Prostate gland (tissue), 2 donors: ENCODE measurements around the gene TMEM154. TPM values are rescaled to one million over a fixed set of nuclear protein-coding genes. Genes with fewer than 3 reads are reported as not detected.

Experiments used
- DNase-seq: peaks from one replicate; pipeline ENCODE4 v3.0.0-alpha.2; 2019; ENCODE audit warnings: low spot score
- H3K27ac ChIP-seq, 2 donors: fragments of 200-600 bp; sonication (generic); 2 replicates each; pipeline ENCODE4 v1.5.1; 2017 to 2019
- H3K27me3 ChIP-seq: fragments of 200-600 bp; sonication (generic); replicated peaks from 2 replicates; pipeline ENCODE4 v1.5.1; 2019; ENCODE audit not compliant: insufficient read depth
- H3K36me3 ChIP-seq, 2 donors: fragments of 200-600 bp; sonication (generic); 1 replicate in 1 of 2; 2 replicates in 1 of 2; pipeline versions ENCODE4 v1.5.1 to v1.8.1; 2017 to 2019
- H3K4me1 ChIP-seq: fragments of 200-600 bp; sonication (generic); replicated peaks from 2 replicates; pipeline ENCODE4 v1.5.1; 2019
- H3K4me3 ChIP-seq, 2 donors: fragments of 200-600 bp; sonication (generic); 2 replicates each; pipeline ENCODE4 v1.5.1; 2017 to 2019
- H3K9me3 ChIP-seq: fragments of 200-600 bp; sonication (generic); 2 replicates; pipeline ENCODE4 v1.5.1; 2017
- POLR2A ChIP-seq: fragments of 450-650 bp; IDR thresholded peaks from one replicate; pipeline ENCODE4 v1.6.1; 2016; ENCODE audit warnings: antibody characterized with exemption, mild to moderate bottlenecking
- POLR2AphosphoS5 ChIP-seq: sonication (generic); formaldehyde crosslinking; IDR thresholded peaks from one replicate; pipeline ENCODE4 v1.6.1; 2017; ENCODE audit warnings: antibody characterized with exemption
- WGBS: methylation state at CpG from one replicate; pipeline ENCODE4 v1.1.5; 2018; 5-methylcytosine and 5-hydroxymethylcytosine counted together
- intact Hi-C: fragments of 100-400 bp; cut with DNase I; formaldehyde crosslinking; loops from one replicate; pipeline ENCODE4 v1.14.2; 2022
- total RNA-seq, 2 donors: library from RNA; depleted of rRNA; stranded (reverse); fragments of >200 nt; gene quantifications; one replicate each; pipeline ENCODE4 v1.1.0, GENCODE V29; 2016
- TF ChIP-seq, protein P1 (sequence below), 4 experiments: fragments of 200-600 bp in 2 of 4; fragments of 450-650 bp in 2 of 4; sonication (generic) in 2 of 4; IDR thresholded peaks; 1 replicate in 3 of 4; 2 replicates in 1 of 4; pipeline ENCODE4 v1.5.1; 2016 to 2019; ENCODE audit warnings: antibody characterized with exemption in 4 of 4, mild to moderate bottlenecking in 2 of 4, moderate library complexity in 2 of 4

TMEM154 gene
- total RNA-seq, 2 donors from 2014 or later = 2.6 to 2.7 TPM

- intact Hi-C loops = no loop called here
- TF ChIP-seq POLR2AphosphoS5 (no peak), POLR2A (no peak)
- TF ChIP-seq, protein P1, sequence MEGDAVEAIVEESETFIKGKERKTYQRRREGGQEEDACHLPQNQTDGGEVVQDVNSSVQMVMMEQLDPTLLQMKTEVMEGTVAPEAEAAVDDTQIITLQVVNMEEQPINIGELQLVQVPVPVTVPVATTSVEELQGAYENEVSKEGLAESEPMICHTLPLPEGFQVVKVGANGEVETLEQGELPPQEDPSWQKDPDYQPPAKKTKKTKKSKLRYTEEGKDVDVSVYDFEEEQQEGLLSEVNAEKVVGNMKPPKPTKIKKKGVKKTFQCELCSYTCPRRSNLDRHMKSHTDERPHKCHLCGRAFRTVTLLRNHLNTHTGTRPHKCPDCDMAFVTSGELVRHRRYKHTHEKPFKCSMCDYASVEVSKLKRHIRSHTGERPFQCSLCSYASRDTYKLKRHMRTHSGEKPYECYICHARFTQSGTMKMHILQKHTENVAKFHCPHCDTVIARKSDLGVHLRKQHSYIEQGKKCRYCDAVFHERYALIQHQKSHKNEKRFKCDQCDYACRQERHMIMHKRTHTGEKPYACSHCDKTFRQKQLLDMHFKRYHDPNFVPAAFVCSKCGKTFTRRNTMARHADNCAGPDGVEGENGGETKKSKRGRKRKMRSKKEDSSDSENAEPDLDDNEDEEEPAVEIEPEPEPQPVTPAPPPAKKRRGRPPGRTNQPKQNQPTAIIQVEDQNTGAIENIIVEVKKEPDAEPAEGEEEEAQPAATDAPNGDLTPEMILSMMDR (IDR thresholded peaks at IDR 0.05) = no peak
- no peaks in the 10 kb centered on the region for H3K36me3 ChIP-seq
- H3K27me3 ChIP-seq = no peaks in the 10 kb centered on the region
- 39% methylated on average over 1 of the region's 1 CpG for WGBS
- no peaks in the 10 kb centered on the region for H3K4me1 ChIP-seq
- H3K9me3 ChIP-seq = no peaks in the 10 kb centered on the region
- H3K4me3 ChIP-seq = no peak overlapping the region
- DNase-seq = no peak
- H3K27ac ChIP-seq = no peak overlapping the region
Measured at GRCh38 chr4:152705903-152706302, 26.1 kb upstream of the TMEM154 start.

- DNase-seq = no peak
- Histone ChIP-seq H3K9me3 (no peaks in the 10 kb centered on the region), H3K36me3 (no peaks in the 10 kb centered on the region)
Measured at GRCh38 chr4:152704788-152705187, 25.0 kb upstream of the TMEM154 start.

DNA sequence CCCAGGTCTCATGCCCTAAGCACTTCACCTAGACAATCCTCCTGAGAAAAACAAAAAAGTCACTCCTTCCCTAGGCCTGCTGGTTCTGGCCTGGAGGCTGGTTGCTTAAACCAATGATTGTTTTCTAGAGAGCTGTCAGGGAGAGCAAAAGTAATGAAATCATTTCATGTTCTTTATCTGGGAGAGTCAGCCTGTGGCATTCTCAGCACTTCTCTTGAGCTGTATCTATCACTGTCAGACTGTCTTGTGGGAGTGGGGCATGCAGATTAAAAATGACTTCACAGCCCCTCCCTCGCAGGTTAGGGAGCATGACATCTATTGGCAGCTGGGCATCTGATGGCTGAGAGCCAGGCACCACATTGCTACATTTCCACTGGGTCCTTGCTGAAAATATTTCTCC, 20.4 kb upstream of the TMEM154 start:
- no peak for DNase-seq
- Histone ChIP-seq H3K4me3 (no peak overlapping the region), H3K27ac (no peak overlapping the region), H3K27me3 (no peaks in the 10 kb centered on the region), H3K9me3 (no peaks in the 10 kb centered on the region), H3K36me3 (no peaks in the 10 kb centered on the region), H3K4me1 (no peaks in the 10 kb centered on the region)
- TF ChIP-seq POLR2A (no peak), POLR2AphosphoS5 (no peak)
- TF ChIP-seq, protein P1 (IDR thresholded peaks at IDR 0.05) = no peak
- WGBS = 87% methylated on average over 1 of the region's 1 CpG
- intact Hi-C loops = no loop called here

More at GRCh38 chr4:152704788-152705187, 25.0 kb upstream of the TMEM154 start:
- Histone ChIP-seq H3K4me1 (no peaks in the 10 kb centered on the region), H3K4me3 (no peak overlapping the region), H3K27ac (no peak overlapping the region), H3K27me3 (no peaks in the 10 kb centered on the region)
- WGBS = 89% methylated on average over 1 of the region's 1 CpG
- intact Hi-C loops = no loop called here
- TF ChIP-seq, protein P1 (IDR thresholded peaks at IDR 0.05) = no peak
- TF ChIP-seq POLR2AphosphoS5 (no peak), POLR2A (no peak)

GRCh38 chr4:152699313-152699712, 19.5 kb upstream of the TMEM154 start:
- H3K27me3 ChIP-seq = no peaks in the 10 kb centered on the region
- no peak overlapping the region for H3K27ac ChIP-seq
- DNase-seq = no peak
- H3K9me3 ChIP-seq = no peaks in the 10 kb centered on the region
- no peak overlapping the region for H3K4me3 ChIP-seq
- TF ChIP-seq, protein P1 (IDR thresholded peaks at IDR 0.05) = no peak
- TF ChIP-seq POLR2AphosphoS5 (no peak), POLR2A (no peak)
- intact Hi-C loops = no loop called here
- H3K4me1 ChIP-seq = no peaks in the 10 kb centered on the region
- no peaks in the 10 kb centered on the region for H3K36me3 ChIP-seq
- WGBS = 73% methylated on average over 4 of the region's 4 CpGs

DNA sequence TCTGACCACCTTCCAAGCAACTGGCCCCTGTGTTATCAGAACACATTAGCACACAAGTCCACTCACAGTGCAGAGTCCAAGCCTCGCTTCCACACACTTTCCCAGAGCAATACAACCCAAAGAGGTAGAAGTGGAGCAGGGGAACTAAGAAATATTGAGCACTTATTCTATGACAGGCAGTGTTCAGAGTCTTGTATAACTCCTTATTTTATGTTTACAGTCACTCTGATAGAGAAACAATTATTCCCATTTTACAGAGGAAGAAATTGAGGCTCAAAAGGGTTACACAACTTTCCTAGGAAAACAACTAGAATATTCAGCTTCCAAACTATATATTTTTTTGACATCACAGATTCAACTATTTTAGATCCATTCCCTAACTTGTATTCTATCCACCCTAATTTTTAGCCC, 18.3 kb upstream of the TMEM154 start:
- no peak overlapping the region for H3K4me3 ChIP-seq
- intact Hi-C loops = no loop called here
- no peaks in the 10 kb centered on the region for H3K27me3 ChIP-seq
- no peak overlapping the region for H3K27ac ChIP-seq
- no peak for TF ChIP-seq POLR2AphosphoS5
- TF ChIP-seq, protein P1 (IDR thresholded peaks at IDR 0.05) = no peak
- no peak for TF ChIP-seq POLR2A
- DNase-seq = no peak
- no peaks in the 10 kb centered on the region for H3K9me3 ChIP-seq
- H3K4me1 ChIP-seq = no peaks in the 10 kb centered on the region
- H3K36me3 ChIP-seq = no peaks in the 10 kb centered on the region
- WGBS = 46% methylated on average over 1 of the region's 1 CpG
